Measurements from ENCODE around the gene LHPP.

Gene LHPP

DNA sequence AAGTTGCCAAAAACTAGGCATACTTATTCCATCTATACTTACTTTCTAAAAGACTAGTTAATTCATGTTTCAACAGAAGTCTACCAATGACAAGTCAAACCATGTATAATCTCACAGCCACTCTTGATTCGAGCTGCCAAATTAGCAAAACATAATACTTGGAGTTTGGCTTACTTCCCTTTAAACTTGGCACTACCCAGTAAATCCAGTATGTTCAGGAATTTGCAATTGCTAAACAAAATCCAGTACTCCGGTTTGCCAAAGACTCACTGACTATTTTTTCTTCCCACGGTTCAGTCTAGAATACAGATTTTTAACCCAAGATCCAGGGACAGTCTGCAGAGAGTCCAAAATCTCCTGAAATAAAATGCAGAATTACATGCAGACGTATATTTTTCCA lies 47.5 kb upstream of the LHPP start:
- H3K9me3 ChIP-seq (ENCODE audit: control insufficient read depth, insufficient read depth, low read depth, low read length): no peaks in the 10 kb centered on the region
- POLR2A ChIA-PET: interaction anchor here (0.7 to 1.3 kb wide), 3 partner anchors 19 to 299 kb away, joined by 3 to 7 read pairs (median 3); partner anchors contain the start of gene LHPP
- H3K4me3 ChIP-seq (ENCODE audit: low read depth, low read length): no peak overlapping the region
- H3K36me3 ChIP-seq (ENCODE audit: control insufficient read depth in 2 of 2, insufficient read depth in 1 of 2, low read length in 2 of 2): peaks cover 30 to 55% of the 10 kb centered on the region in 2 experiments; a peak in 2 of 3 replicates
- TF ChIP-seq, protein P1, sequence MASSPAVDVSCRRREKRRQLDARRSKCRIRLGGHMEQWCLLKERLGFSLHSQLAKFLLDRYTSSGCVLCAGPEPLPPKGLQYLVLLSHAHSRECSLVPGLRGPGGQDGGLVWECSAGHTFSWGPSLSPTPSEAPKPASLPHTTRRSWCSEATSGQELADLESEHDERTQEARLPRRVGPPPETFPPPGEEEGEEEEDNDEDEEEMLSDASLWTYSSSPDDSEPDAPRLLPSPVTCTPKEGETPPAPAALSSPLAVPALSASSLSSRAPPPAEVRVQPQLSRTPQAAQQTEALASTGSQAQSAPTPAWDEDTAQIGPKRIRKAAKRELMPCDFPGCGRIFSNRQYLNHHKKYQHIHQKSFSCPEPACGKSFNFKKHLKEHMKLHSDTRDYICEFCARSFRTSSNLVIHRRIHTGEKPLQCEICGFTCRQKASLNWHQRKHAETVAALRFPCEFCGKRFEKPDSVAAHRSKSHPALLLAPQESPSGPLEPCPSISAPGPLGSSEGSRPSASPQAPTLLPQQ (tag by site-specific recombination; IDR thresholded peaks at IDR 0.05): no peak
- peak; percentile 69; the same call in 1 of the 2 replicates for TF ChIP-seq ZNF600 (tag by site-specific recombination; IDR thresholded peaks at IDR 0.05)
- H3K4me1 ChIP-seq (ENCODE audit: control insufficient read depth, insufficient read depth, low read length): peaks cover 12% of the 10 kb centered on the region
- H3K27ac ChIP-seq (ENCODE audit: extremely low read depth, low read depth, low read length): no peak overlapping the region
- CTCF ChIA-PET: interaction anchor here (0.6 to 4.4 kb wide), 4 partner anchors 10 to 553 kb away, joined by 3 to 22 read pairs (median 4); no protein-coding TSS in a partner anchor

DNA sequence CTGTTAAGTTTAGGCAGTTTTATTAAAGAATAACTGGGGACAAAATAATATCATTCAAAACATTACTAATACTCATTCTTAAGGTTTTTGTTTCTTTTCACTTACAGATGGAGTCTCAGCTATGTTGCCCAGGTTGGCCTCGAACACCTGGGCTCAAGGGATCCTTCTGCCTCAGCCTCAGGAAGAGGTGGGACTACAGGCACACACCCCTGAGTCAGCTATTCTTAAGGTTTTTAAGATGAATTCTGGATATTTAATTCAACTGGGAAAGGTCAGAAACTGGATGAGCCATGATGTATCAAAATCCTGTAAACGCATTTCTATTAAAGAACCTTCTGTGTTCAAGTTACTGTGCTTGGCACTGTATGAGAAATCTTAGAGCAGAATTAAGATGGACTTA lies 46.4 kb upstream of the LHPP start:
- no peaks in the 10 kb centered on the region for H3K9me3 ChIP-seq (ENCODE audit: control insufficient read depth, insufficient read depth, low read depth, low read length)
- H3K27ac ChIP-seq (ENCODE audit: extremely low read depth, low read depth, low read length): no peak overlapping the region
- peaks cover 26 to 45% of the 10 kb centered on the region in 2 experiments; a peak in 2 of 3 replicates for H3K36me3 ChIP-seq (ENCODE audit: control insufficient read depth in 2 of 2, insufficient read depth in 1 of 2, low read length in 2 of 2)
- ChIA-PET POLR2A (no interaction called here), CTCF (interaction anchor here (4.4 kb wide), 1 partner anchor 11 kb away, joined by 22 read pairs; no protein-coding TSS in a partner anchor)
- H3K4me3 ChIP-seq (ENCODE audit: low read depth, low read length): no peak overlapping the region
- no peak for TF ChIP-seq ZNF600 (tag by site-specific recombination; IDR thresholded peaks at IDR 0.05)
- no peak for TF ChIP-seq GLI4 (tag by site-specific recombination; IDR thresholded peaks at IDR 0.05)
- TF ChIP-seq ZNF280D (tag by site-specific recombination; IDR thresholded peaks at IDR 0.05): no peak
- no peak for TF ChIP-seq ZNF121 (tag by site-specific recombination; IDR thresholded peaks at IDR 0.05)
- TF ChIP-seq ZXDB (tag by site-specific recombination; IDR thresholded peaks at IDR 0.05): no peak
- no peak for TF ChIP-seq MEIS1 (CRISPR knock-in tag; IDR thresholded peaks at IDR 0.05; ENCODE audit: borderline replicate concordance)
- TF ChIP-seq ZNF785 (tag by site-specific recombination; IDR thresholded peaks at IDR 0.05): no peak
- no peak for TF ChIP-seq EGR2 (tag by site-specific recombination; IDR thresholded peaks at IDR 0.05; ENCODE audit: low read depth)
- TF ChIP-seq HIC1 (tag by site-specific recombination; IDR thresholded peaks at IDR 0.05): no peak
- no peak for TF ChIP-seq ZNF239 (tag by site-specific recombination; IDR thresholded peaks at IDR 0.05)
- no peak for TF ChIP-seq ZNF529 (tag by site-specific recombination; IDR thresholded peaks at IDR 0.05; ENCODE audit: insufficient replicate concordance)
- TF ChIP-seq, protein P2, sequence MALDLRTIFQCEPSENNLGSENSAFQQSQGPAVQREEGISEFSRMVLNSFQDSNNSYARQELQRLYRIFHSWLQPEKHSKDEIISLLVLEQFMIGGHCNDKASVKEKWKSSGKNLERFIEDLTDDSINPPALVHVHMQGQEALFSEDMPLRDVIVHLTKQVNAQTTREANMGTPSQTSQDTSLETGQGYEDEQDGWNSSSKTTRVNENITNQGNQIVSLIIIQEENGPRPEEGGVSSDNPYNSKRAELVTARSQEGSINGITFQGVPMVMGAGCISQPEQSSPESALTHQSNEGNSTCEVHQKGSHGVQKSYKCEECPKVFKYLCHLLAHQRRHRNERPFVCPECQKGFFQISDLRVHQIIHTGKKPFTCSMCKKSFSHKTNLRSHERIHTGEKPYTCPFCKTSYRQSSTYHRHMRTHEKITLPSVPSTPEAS (tag by site-specific recombination; IDR thresholded peaks at IDR 0.05): no peak
- no peak for TF ChIP-seq ZNF677 (tag by site-specific recombination; IDR thresholded peaks at IDR 0.05)
- TF ChIP-seq ZNF138 (tag by site-specific recombination; IDR thresholded peaks at IDR 0.05; ENCODE audit: borderline replicate concordance): no peak
- TF ChIP-seq TRIM28 (IDR thresholded peaks at IDR 0.05; ENCODE audit: borderline replicate concordance, low read length): no peak
- H3K4me1 ChIP-seq (ENCODE audit: control insufficient read depth, insufficient read depth, low read length): peaks cover 16% of the 10 kb centered on the region
